GM12892 (cell line): ENCODE data around the gene SLC35C1.
"Not testable (repeated sequence)": the region's sequence is repeated elsewhere in the genome, so short reads cannot be mapped to it uniquely, and the experiment has no call there.

Experiments used
- POLR2A ChIP-seq: IDR thresholded peaks from 2 replicates; pipeline ENCODE4 v1.6.1; 2011; ENCODE audit warnings: low read depth, low read length, control low read depth
- POLR2AphosphoS5 ChIP-seq: IDR thresholded peaks from 2 replicates; pipeline ENCODE4 v1.6.1; 2011; ENCODE audit warnings: low read depth, low read length, control low read depth

- TF ChIP-seq POLR2AphosphoS5, POLR2A: not testable (repeated sequence)
Measured at GRCh38 chr11:45840251-45840650, 35.3 kb downstream of the SLC35C1 start.
